HG03460 (cell line): ENCODE results near the gene INSYN1.

Experiments used
- ATAC-seq: cut with Tn5 transposase; IDR thresholded peaks from one replicate; pipeline ENCODE4 v1.9.1; 2021; ENCODE audit not compliant: unreplicated experiment

Gene INSYN1

DNA sequence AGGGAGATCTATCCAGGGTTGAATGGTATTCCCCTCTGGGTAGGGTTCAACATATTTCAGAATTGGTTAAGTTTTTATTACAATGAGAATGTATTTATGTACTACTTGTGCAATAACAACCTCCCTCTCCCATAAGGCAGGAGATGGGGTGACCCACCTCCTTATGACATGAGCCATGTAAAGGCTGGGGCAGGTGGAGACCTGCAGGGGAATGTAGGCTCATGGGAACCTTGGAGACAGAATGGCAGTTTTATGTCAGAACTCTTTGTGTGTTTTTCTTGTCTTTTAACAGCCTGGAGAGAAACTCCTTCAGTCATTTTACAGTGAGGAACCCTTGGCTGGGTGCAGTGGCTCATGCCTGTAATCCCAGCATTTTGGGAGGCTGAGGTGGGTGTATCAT lies 24.6 kb upstream of the INSYN1 start:
- no peak for ATAC-seq

DNA sequence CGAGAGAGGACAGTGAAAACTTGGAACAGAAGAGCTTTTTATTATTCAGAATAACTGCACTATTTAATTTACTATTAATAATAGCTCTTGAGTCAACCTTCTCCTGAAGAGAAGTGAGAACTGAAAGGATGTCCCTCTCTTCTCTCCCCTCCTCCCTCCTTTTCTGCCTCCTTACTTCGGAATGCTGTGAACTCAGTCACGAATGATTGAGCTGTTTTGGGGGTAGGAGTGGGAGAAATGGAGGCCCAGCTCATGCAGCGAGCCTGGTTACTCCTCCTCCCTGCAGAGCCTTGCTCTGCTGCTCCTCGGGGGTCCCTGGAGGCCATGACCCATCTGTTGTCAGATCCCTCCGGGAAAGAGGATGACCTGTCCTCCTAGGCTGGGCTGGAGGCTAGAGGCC lies 20.3 kb upstream of the INSYN1 start:
- no peak for ATAC-seq

DNA sequence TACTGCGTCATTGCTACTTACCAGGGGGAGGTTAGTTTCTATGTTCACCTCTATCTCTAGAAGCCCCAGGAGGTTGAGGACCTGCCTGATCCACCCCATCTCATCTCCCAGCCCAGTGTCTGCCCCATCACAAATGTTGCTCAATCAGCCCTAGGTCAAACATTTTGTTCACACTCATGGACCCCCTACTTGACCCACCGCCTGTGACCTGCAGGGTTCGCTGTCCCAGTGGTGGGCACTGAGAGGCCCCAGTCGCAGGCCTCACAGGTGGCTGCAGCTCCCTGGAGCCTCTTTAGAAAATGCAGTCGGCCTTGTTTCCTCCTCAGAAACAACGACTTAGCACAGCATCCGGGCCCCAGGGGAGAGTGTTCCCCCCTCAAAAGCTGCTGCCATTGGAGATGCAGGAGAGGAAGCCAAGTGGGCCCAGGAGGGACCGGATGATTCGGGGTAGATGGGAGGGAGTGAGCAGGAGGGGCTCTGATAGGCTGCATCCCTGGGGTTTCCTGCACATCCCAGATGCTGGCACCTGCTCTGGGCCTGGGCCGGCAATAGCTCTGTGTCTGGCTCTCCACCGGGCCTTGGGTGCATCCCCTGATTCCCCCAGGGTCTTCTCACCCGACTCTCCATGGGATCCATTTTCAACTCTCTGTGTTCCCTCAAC lies 18.4 kb upstream of the INSYN1 start:
- no peak for ATAC-seq

DNA sequence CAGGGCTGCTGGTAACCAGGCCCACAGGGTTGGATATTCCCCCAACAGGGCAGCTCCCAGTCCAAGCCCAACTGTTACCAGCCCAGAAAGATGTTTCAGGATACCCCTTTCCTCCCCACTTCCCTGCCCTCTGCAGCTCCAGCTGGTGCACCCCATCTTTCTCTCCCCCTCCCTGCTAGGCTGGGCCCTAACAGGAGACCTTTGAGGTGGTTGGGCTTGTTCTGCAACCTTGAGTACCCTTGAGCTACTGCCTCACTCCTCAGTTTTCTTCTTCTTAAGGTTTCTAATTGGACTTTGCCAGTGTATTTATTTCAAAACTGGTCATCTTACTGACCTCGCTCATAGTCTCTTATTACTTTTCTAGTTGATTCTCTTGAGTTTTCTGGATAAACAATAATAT lies 16.9 kb upstream of the INSYN1 start:
- ATAC-seq: no peak

- no peak for ATAC-seq
Observed at GRCh38 chr15:73767806-73768501, 14.8 kb upstream of the INSYN1 start.

- no peak for ATAC-seq
Observed at GRCh38 chr15:73766598-73766997, 13.4 kb upstream of the INSYN1 start.

- ATAC-seq: no peak
Observed at GRCh38 chr15:73765778-73766177, 12.6 kb upstream of the INSYN1 start.

DNA sequence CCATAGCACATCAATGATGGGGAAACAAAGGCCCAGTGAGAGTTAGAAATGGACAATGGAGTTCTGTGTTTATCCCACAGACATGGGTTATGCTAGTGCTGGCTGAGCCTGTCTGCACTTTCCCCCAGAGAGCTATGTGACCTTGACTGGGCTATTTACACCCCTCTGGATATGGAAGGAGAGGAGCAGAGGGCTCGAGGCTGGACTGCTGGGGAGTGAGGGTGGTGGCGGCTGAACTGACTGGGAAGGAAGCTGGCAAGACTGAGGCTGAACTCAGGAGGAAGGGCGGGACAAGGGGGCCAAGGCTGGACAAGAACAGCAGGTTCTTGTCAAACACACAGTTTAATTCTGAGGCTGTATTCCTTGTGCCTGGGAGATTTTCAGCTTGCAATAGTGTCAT lies 10.8 kb upstream of the INSYN1 start:
- no peak for ATAC-seq

DNA sequence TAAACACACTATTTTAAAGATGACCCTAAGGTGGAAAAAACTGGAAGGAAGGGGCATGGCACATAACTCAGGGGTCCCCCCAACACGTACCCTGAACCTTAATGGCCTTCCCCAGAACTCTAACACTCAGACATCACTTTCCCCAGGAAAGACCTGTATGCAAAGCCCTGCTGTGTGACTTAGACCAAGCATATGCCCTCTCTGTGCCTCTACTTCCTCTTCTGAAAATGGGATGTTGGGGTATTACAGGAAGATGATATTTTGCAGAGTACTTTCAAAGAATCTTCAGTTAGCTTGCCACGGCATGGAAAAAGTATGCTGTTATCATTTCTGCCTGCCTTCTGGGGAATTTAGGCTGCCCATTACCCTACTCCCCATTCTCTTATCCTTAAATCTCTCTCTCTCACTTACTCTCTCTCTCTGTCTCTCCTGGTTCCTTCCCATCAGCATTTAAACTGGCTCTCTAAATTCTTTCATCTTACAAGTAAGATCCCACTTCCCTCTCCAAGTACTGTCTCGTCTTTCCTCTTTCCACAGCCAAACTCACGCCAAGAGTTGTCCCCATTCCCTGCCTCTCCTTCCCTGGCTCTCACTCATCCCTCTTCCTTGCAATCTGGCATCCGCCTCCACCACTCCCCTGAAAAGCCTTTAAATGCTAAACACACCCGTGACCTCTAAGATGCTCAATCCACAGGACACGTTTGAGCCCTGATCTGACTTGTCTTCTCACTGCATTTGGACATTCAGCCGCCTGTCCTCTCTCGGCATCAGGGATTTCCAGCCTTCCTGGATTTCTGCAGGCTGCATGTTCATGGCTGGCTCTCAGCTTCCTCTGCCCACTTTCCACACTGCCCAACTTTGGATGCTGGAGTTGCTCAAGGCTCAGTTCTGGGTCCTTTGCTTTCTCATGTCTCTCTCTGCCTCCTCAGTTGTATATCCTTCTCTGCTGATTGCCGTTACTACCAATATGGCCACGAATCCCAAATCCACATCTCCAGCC lies 7.5 kb upstream of the INSYN1 start:
- no peak for ATAC-seq

- no peak for ATAC-seq
Observed at GRCh38 chr15:73758461-73758860, 5.3 kb upstream of the INSYN1 start.

- no peak for ATAC-seq
Observed at GRCh38 chr15:73757571-73757970, 4.4 kb upstream of the INSYN1 start.

DNA sequence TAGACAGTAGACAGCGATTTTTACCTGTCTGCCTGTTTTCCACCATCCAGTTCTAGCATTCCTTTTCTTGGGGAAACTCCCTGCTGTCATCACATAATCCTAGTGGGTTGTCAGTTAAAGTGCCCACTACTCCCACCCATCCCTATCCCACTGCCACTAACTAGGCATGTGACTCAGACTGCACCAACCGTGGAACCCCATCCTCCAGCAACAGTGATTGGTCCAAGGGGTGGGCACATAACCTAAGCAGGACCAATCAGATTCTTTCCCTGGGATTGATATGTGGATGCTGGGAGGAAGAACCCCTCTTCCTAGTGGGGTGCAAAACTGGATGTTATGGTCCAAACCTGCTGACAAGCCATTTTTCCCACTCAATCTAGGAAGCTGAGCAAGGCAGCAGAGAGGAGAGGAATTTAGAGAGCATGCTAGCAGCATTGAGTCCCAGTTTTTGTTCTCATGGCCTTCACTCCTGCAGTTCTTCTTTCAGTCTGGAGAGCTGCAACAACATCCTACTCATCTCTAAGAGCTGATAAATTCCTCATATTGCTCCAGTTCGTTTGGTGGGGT lies 3.9 kb upstream of the INSYN1 start:
- ATAC-seq: no peak

DNA sequence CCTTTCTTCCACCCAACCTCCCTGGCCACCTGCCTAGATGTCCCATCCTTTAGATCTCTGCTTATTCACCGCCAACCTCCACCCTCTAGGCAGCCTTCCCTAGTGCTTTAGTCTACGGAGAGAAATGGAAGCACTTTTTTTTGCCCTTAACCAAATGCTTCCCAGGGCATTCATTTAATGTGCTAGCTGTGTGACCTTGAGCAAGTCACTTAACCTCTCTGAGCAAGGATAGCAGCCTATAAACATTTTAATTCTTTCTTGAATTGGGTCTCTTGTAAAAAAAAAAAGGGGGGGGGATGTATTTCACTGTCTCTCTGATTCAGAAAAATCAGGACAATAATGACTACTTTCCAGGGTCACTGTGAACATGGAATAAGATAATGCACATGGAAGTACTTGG lies 3.2 kb upstream of the INSYN1 start:
- ATAC-seq: no peak

GRCh38 chr15:73755946-73756345 lies 2.8 kb upstream of the INSYN1 start:
- no peak for ATAC-seq

DNA sequence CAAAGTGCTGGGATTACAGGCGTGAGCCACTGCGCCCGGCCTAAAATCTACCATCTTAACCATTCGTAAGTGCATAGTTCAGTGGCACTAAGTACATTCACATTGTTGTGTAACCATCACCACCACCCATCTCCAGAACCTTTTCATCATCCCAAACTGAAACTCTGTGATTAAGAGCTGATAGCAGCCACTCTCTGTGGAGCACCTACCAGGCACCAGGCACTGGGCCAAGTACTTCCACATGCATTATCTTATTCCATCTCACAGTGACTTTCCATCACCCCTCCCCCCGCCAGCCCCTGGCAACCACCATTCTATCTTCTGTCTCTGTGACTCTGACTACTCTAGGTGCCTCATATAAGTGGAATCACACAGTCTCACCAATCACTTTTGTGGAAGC lies 2.3 kb upstream of the INSYN1 start:
- no peak for ATAC-seq

DNA sequence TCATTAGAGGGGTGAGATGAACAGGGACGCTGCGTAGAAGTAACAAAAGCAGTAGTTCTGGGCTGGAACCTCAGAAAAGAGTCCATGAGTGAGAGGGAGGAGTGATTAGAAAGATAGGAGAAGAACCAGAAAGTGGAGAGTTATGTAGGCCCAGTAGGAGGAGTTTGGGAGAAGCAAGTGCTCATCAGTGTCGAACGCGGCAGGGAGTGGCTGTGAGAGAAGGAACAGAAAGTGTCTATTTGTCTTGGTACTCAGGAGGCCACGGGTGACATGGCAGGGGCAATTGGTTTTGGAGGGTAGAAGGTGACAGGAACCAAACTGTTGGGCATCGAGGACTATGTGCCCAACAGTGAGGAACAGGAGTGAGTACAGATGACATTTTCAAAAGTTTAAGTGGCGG lies 1.3 kb upstream of the INSYN1 start:
- ATAC-seq: no peak

DNA sequence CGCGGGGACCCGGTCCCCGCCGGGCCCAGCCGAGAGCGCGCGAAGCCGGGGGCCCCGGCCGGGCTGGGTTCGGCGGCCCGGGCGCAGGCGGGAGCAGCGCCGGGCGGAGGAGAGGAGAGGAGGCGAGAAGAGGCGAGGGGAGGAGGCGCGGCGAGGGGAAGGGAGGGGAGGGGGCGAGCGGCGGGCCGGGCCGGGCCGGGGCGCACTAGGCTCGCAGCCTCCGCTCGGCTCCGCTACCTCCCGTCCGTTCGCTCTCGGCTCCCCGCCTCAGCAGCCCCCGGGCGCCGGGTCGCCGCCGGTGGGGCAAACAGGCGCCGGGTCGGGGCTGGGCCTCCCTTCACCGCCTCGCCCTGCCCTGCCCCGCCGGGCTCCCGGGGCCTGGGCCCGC lies 351 bp downstream of the INSYN1 start:
- ATAC-seq: no peak

DNA sequence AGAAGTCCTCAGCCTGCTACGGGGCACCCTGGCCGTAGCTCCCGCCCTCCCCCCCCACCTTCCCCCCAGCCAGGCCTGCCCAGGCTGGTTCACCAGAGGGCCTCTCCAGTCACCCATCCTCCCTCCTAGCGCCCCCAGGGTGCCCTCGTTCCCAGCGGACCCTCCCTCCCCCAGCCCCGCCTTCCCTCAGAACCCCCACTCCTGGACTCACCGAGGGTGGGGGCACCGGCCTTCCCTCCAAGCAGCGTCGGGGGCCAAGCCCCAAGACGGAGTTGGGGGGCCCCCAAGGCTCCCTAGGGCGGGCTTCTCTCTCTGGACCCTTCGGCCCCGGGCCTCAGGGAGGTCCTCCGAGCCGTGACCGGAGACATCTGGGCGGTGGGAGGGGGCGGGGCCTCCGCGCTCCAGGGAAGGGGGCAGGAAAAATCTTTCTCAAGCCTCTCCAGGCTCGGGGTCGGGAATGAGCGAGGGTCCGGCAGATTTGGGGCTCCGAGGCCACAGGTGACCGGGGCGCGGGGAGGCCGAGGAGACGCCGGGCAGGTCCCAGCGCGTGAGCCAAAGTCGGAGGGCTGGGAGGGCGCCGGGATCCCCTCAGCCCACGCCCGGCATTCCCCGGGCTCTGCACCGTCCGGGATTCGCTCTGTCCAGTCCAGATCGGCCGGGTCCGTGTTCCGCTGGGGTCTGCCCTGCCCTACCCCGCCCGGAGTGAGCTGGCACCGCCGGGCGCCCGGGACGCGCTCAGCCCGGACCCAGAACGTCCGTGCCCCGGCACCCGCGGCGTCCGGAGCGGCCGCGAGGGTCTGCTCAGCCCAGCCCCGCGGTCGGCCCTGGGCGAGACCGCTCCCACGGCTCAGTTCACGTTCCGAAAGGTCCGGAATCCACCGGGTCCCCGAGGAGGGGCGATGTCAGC lies 999 bp downstream of the INSYN1 start:
- no peak for ATAC-seq

GRCh38 chr15:73751511-73751898 lies 1.6 kb downstream of the INSYN1 start:
- ATAC-seq: no peak

DNA sequence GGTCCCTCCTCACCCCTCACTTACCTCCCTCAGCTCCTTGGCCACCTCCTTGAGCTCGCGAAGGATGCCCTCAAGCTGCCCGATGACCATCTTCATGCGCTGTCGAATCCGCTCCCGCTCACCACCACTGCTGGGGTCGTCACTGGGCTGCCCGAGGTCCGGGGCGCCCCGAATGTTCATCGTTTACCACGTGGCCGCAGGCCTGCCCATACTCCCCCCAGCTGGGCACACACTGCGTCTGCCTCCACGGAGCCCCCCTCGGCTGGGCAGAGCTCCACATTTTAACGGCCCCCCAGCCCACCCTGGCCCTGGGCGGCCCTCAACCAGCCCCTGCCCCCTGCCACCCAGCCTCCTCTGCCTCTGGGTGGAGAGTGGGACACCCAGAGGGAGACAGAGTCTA lies 2.2 kb downstream of the INSYN1 start:
- no peak for ATAC-seq
